K562 (cell line): ENCODE measurements around the gene JPT1. TPM values are rescaled to one million over a fixed set of nuclear protein-coding genes. Genes with fewer than 3 reads are reported as not detected.

Experiments used
- ATAC-seq: fragments of 200-7000 bp; cut with Tn5 transposase; 3 replicates; pipeline ENCODE4 v1.9.1; 2020; ENCODE audit warnings: moderate library complexity
- BruUV-seq: library from RNA; stranded (reverse); fragments of 400-500 nt; replicated peaks from 2 replicates; lab custom pipeline; 2021; lab: Mats Ljungman, UMichigan
- CTCF ChIA-PET: fragments of 300-600 bp; formaldehyde crosslinking; extraction: SDS; loops from one replicate; lab custom pipeline; 2021; ENCODE audit warnings: low intra/inter-chr PET ratio; lab: Yijun Ruan, JAX
- POLR2A ChIA-PET: fragments of 300-600, 350-650 bp; sonication (Branson Sonifier 250); formaldehyde crosslinking; extraction: SDS; loops from one replicate; lab custom pipeline; 2021; ENCODE audit warnings: antibody characterized with exemption, inconsistent platforms; lab: Yijun Ruan, JAX
- DNase-seq, 4 experiments: peaks; one replicate each; pipeline versions ENCODE4 v3.0.0 to v3.0.0-alpha.2; 2011 to 2018; ENCODE audit warnings: low spot score in 3 of 4, mixed read lengths in 3 of 4; ENCODE audit errors: extremely low read depth in 1 of 4
- FAIRE-seq: peaks from 2 replicates; lab custom pipeline; 2011; peaks lifted over from hg19 to GRCh38; lab: Jason Lieb, UNC
- H2AFZ ChIP-seq: 2 replicates; pipeline ENCODE4 v1.6.0; 2011; ENCODE audit warnings: low read depth, low read length, control low read depth, inconsistent platforms
- H3K27ac ChIP-seq: fragments of 200-600 bp; 3 replicates; pipeline ENCODE4 v1.8.0; 2011; ENCODE audit warnings: low read depth, mild to moderate bottlenecking, control low read depth, inconsistent platforms, low read length, moderate library complexity, mixed read lengths; ENCODE audit errors: extremely low read depth
- H3K27me3 ChIP-seq, 2 experiments: fragments of 300-600 bp in 1 of 2; 2 replicates in 1 of 2; 3 replicates in 1 of 2; pipeline versions ENCODE4 v1.6.0 to v1.8.0; 2011; ENCODE audit warnings: inconsistent platforms in 2 of 2, low read length in 2 of 2, mild to moderate bottlenecking in 1 of 2, mixed read lengths in 1 of 2, moderate library complexity in 1 of 2; ENCODE audit not compliant: control insufficient read depth in 2 of 2, insufficient read depth in 2 of 2
- H3K36me3 ChIP-seq: fragments of 300-600 bp; 3 replicates; pipeline ENCODE4 v1.8.0; 2011; ENCODE audit warnings: mild to moderate bottlenecking, low read length, inconsistent platforms; ENCODE audit not compliant: control insufficient read depth, insufficient read depth
- H3K4me1 ChIP-seq, 2 experiments: fragments of 200-600 bp in 1 of 2; replicated peaks in 1 of 2; 2 replicates in 1 of 2; 3 replicates in 1 of 2; pipeline versions ENCODE4 v1.5.1 to v1.8.0; 2011; ENCODE audit warnings: inconsistent platforms in 2 of 2, low read length in 2 of 2, mild to moderate bottlenecking in 1 of 2, mixed read lengths in 1 of 2, moderate library complexity in 1 of 2; ENCODE audit not compliant: control insufficient read depth in 2 of 2, insufficient read depth in 2 of 2
- H3K4me2 ChIP-seq: 2 replicates; pipeline ENCODE4 v1.6.1; 2011; ENCODE audit warnings: low read length, control low read depth, inconsistent platforms, mixed read lengths; ENCODE audit not compliant: insufficient read depth
- H3K4me3 ChIP-seq: fragments of 200-600 bp; sonication (generic), shearing (Covaris generic); 2 replicates; pipeline ENCODE4 v1.5.1; 2016; ENCODE audit warnings: control low read depth, inconsistent platforms
- H3K79me2 ChIP-seq: fragments of 200-600 bp; 3 replicates; pipeline ENCODE4 v1.8.0; 2011; ENCODE audit warnings: low read length, inconsistent platforms; ENCODE audit not compliant: control insufficient read depth, insufficient read depth
- H3K9ac ChIP-seq, 2 experiments: 2 replicates each; pipeline versions ENCODE4 v1.6.0 to v1.6.1; 2011; ENCODE audit warnings: low read depth in 2 of 2, low read length in 2 of 2, control low read depth in 1 of 2, inconsistent platforms in 1 of 2, mild to moderate bottlenecking in 1 of 2, mixed read lengths in 1 of 2; ENCODE audit not compliant: insufficient read depth in 1 of 2
- H3K9me1 ChIP-seq: one replicate; pipeline ENCODE4 v1.6.0; 2011; ENCODE audit warnings: inconsistent platforms, mild to moderate bottlenecking, low read length, moderate library complexity; ENCODE audit not compliant: control insufficient read depth, insufficient read depth
- H3K9me3 ChIP-seq: replicated peaks from 2 replicates; pipeline ENCODE4 v1.5.1; 2011; ENCODE audit warnings: low read depth, low read length, inconsistent platforms; ENCODE audit not compliant: control insufficient read depth, insufficient read depth
- H4K20me1 ChIP-seq: replicated peaks from 2 replicates; pipeline ENCODE4 v1.6.1; 2011; ENCODE audit warnings: low read length, inconsistent platforms, mixed read lengths; ENCODE audit not compliant: control insufficient read depth, insufficient read depth
- POLR2G ChIP-seq: fragments of 200-400 bp; formaldehyde crosslinking; IDR thresholded peaks from 2 replicates; pipeline ENCODE4 v1.6.1; 2017; ENCODE audit warnings: low read depth, mild to moderate bottlenecking, antibody characterized with exemption, low read length, moderate library complexity
- ZBTB33 ChIP-seq: sonication (generic); formaldehyde crosslinking; IDR thresholded peaks from 2 replicates; pipeline ENCODE4 v1.8.1; 2023; ENCODE audit warnings: mild to moderate bottlenecking, missing genetic modification reagents
- ZNF655 ChIP-seq: fragments of 250-450 bp; sonication (Bioruptor Pico); IDR thresholded peaks from 2 replicates; pipeline ENCODE4 v1.5.0; 2021
- WGBS: fragments of 100-300 bp; shearing (Covaris generic); methylation state at CpG from one replicate; pipeline ENCODE4 v1.1.6; 2016; ENCODE audit warnings: low coverage, mixed read lengths; ENCODE audit not compliant: insufficient coverage; ENCODE audit errors: missing lambda C conversion rate; 5-methylcytosine and 5-hydroxymethylcytosine counted together
- in situ Hi-C: fragments of 300-500 bp; cut with MboI; formaldehyde crosslinking; loops from 4 replicates; pipeline ENCODE4 v1.15.0; 2018; ENCODE audit warnings: inconsistent platforms, mixed read lengths
- intact Hi-C: fragments of 100-400 bp; cut with micrococcal nuclease; formaldehyde crosslinking; loops from 2 replicates; pipeline ENCODE4 v1.14.2; 2022
- polyA plus RNA-seq, 8 experiments: library from polyadenylated mRNA; depleted of rRNA in 4 of 8; stranded (reverse) in 5 of 8; unstranded in 3 of 8; fragments of >200 nt; fragmentation: Nextera tagmentation in 2 of 8; fragmentation: Illumina TruSeq in 1 of 8; extraction: Ambion mirVana in 2 of 8; extraction: Trizol in 1 of 8; gene quantifications; 2 replicates each; pipeline versions ENCODE4 v1.2.1 to v1.2.3, GENCODE V29; 2011 to 2014; ENCODE audit warnings: inconsistent platforms in 1 of 8, missing spikeins in 1 of 8
- total RNA-seq, 7 experiments: library from RNA; depleted of rRNA in 6 of 7; stranded (reverse); fragments of >200 nt in 6 of 7; fragmentation: Illumina TruSeq in 2 of 7; extraction: Trizol in 2 of 7; gene quantifications; 2 replicates each; pipeline versions ENCODE4 v1.2.1 to v1.2.3, GENCODE V29; 2011 to 2021; ENCODE audit warnings: low replicate concordance in 1 of 7

Gene JPT1
- total and polyA plus RNA-seq, 9 of the 15 experiments (the other 6 are each of a cell fraction or from before 2014, with no cell fraction given) = 56.7 to 292 (median 144) TPM

GRCh38 chr17:75093548-75094158 is 60.7 kb downstream of the JPT1 start:
- POLR2A ChIA-PET = interaction anchor here (0.9 to 1.7 kb wide), 3 partner anchors 19 to 61 kb away, joined by 3 to 8 read pairs (median 4); partner anchors contain the start of gene JPT1
- CTCF ChIA-PET = no interaction called here
- Histone ChIP-seq H3K27me3 (no peaks in the 10 kb centered on the region; a peak in 1 of 5 replicates), H3K4me1 (peaks cover 48 to 69% of the 10 kb centered on the region in 2 experiments), H3K79me2 (no peaks in the 10 kb centered on the region; the same call in 2 of the 3 replicates), H3K4me3 (no peak overlapping the region), H3K27ac (no peak overlapping the region; the same call in 2 of the 3 replicates), H3K9me3 (no peaks in the 10 kb centered on the region)
- in situ Hi-C loops = no loop called here
- no peak for FAIRE-seq
- TF ChIP-seq ZNF655 (CRISPR knock-in tag) (no peak), ZBTB33 (CRISPR knock-in tag) (0 out of 2 replicates have a peak, but pooled peaks have one; percentile 10), POLR2G (0 out of 2 replicates have a peak, but pooled peaks have one; percentile 12)
- TF ChIP-seq, all 486 proteins: peak for 2
- no TSS peak for BruUV-seq
- H2AFZ ChIP-seq = no peak overlapping the region
- H4K20me1 ChIP-seq = no peaks in the 10 kb centered on the region
- ATAC-seq (no peak), DNase-seq (no peak)
- 84% methylated on average over 17 of the region's 18 CpGs for WGBS
- intact Hi-C loops = no loop called here
- no peaks in the 10 kb centered on the region for H3K36me3 ChIP-seq
- peak overlapping the region in 1 of 2 experiments; percentile 63; a peak in 2 of 4 replicates for H3K9ac ChIP-seq
- no peak overlapping the region for H3K4me2 ChIP-seq
- H3K9me1 ChIP-seq = peaks cover 3% of the 10 kb centered on the region
